Stimulated activated CD4-positive, alpha-beta T cell treated with anti-CD3 and anti-CD28 coated beads, Interleukin-15, amount 100 ng/mL, for 1 hour (primary cell): Measurements from ENCODE around the gene RNGTT.
"Not testable (repeated sequence)": the region's sequence is repeated elsewhere in the genome, so short reads cannot be mapped to it uniquely, and the experiment has no call there.

Experiments used
- DNase-seq, 2 donors: peaks; one replicate each; pipeline ENCODE4 v3.0.0-alpha.2; 2020; ENCODE audit warnings: low read depth in 1 of 2, low spot score in 1 of 2

Gene RNGTT

GRCh38 chr6:88972504-88973423, 9.3 kb upstream of the RNGTT start:
- DNase-seq = no peak

- DNase-seq = no peak
Measured at GRCh38 chr6:88970301-88970700, 6.9 kb upstream of the RNGTT start.

GRCh38 chr6:88969255-88969654, 5.8 kb upstream of the RNGTT start:
- not testable (repeated sequence) for DNase-seq

- DNase-seq = no peak
Measured at GRCh38 chr6:88967891-88968290, 4.5 kb upstream of the RNGTT start.

GRCh38 chr6:88965691-88966090, 2.3 kb upstream of the RNGTT start:
- no peak for DNase-seq

GRCh38 chr6:88964509-88964908, 1.1 kb upstream of the RNGTT start:
- DNase-seq = no peak

GRCh38 chr6:88958842-88959241, 4.6 kb downstream of the RNGTT start:
- DNase-seq = no peak

GRCh38 chr6:88953550-88954386, 9.7 kb downstream of the RNGTT start:
- no peak for DNase-seq

- DNase-seq = no peak
Measured at GRCh38 chr6:88952065-88952704, 11.2 kb downstream of the RNGTT start.

GRCh38 chr6:88945415-88946008, 17.9 kb downstream of the RNGTT start:
- no peak for DNase-seq

GRCh38 chr6:88933521-88933920, 29.9 kb downstream of the RNGTT start:
- DNase-seq = no peak

GRCh38 chr6:88932019-88932418, 31.4 kb downstream of the RNGTT start:
- DNase-seq = not testable (repeated sequence)

- DNase-seq = no peak
Measured at GRCh38 chr6:88922775-88923548, 40.5 kb downstream of the RNGTT start.

GRCh38 chr6:88921734-88922133, 41.7 kb downstream of the RNGTT start:
- DNase-seq = no peak

GRCh38 chr6:88920774-88921733, 42.4 kb downstream of the RNGTT start:
- DNase-seq = no peak

- DNase-seq = no peak
Measured at GRCh38 chr6:88920088-88920487, 43.3 kb downstream of the RNGTT start.

GRCh38 chr6:88919032-88919431, 44.4 kb downstream of the RNGTT start:
- DNase-seq = no peak

GRCh38 chr6:88916615-88917208, 46.7 kb downstream of the RNGTT start:
- DNase-seq = no peak
